COLO829 (cell line): ENCODE data around the gene SPIRE2.
A peak's percentile ranks its signal among the peaks of the same experiment; 100 is the strongest.
"Not testable (repeated sequence)": the region's sequence is repeated elsewhere in the genome, so short reads cannot be mapped to it uniquely, and the experiment has no call there.

Experiments used
- DNase-seq: peaks from one replicate; pipeline ENCODE4 v3.0.0; 2012; ENCODE audit warnings: low spot score

SPIRE2 gene, protein sequence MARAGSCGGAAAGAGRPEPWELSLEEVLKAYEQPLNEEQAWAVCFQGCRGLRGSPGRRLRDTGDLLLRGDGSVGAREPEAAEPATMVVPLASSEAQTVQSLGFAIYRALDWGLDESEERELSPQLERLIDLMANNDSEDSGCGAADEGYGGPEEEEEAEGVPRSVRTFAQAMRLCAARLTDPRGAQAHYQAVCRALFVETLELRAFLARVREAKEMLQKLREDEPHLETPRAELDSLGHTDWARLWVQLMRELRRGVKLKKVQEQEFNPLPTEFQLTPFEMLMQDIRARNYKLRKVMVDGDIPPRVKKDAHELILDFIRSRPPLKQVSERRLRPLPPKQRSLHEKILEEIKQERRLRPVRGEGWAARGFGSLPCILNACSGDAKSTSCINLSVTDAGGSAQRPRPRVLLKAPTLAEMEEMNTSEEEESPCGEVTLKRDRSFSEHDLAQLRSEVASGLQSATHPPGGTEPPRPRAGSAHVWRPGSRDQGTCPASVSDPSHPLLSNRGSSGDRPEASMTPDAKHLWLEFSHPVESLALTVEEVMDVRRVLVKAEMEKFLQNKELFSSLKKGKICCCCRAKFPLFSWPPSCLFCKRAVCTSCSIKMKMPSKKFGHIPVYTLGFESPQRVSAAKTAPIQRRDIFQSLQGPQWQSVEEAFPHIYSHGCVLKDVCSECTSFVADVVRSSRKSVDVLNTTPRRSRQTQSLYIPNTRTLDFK

DNA sequence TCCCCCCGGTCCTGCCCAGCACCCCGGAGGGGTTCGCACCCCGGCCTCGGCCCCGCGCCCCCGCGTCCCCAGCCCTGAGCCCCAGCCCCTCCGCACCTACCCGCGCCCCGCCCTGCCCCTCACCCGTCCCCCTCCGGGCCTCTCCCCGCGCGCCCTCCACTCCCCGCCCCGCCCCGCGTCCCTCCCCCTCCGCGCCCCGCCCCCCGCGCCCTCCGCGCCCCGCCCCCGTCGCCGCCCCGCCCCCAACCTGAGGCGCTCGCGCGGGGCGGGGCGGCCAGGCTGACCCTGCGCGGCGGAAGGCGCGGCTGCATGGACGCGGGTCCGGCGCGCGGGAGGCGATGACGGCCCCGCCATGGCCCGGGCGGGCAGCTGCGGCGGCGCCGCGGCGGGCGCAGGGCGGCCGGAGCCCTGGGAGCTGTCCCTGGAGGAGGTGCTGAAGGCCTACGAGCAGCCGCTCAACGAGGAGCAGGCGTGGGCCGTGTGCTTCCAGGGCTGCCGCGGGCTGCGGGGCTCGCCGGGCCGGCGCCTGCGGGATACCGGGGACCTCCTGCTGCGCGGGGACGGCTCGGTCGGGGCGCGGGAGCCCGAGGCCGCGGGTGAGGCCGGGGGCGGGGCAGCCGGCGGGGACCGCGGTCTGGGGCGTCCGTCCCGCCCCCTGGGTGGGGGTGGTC lies at the start of gene SPIRE2:
SPIRE2 (plus strand) TSS at position 277 of the 671 bp plus-strand sequence; CDS start at position 353, 76 bp downstream.
- peak; percentile 9 for DNase-seq

DNA sequence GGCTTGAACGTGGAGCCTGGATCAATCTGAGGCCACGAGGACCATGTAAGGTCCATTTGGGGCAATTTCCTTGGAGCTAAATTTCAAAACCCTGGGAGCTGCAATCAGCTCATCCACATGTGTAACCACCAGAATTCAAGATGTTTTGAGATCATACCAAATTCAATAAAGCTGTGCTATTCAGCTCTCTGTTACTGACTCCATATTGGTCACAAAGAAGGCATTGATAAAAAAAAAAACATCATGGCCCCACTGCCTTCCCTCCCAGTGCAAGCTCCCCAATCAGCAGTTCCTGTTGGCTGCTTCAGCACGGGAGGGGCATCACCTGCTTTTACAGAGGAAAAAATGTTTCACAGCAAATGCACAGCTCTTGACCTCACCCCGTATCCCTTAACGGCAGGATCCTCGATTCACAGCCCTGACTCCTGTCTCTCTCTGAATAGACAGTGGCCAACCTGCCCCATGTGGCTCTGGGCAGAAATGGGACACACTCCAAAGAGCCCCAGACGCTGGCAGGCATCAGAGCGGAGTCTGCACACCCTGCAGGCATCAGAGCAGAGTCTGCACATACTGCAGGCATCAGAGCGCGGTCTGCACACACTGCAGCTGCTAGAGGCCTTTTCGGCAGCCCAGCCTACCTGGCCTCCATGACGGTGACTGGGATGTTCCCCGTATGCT lies 48.9 kb upstream of the SPIRE2 start:
- DNase-seq = peak; percentile 30

DNA sequence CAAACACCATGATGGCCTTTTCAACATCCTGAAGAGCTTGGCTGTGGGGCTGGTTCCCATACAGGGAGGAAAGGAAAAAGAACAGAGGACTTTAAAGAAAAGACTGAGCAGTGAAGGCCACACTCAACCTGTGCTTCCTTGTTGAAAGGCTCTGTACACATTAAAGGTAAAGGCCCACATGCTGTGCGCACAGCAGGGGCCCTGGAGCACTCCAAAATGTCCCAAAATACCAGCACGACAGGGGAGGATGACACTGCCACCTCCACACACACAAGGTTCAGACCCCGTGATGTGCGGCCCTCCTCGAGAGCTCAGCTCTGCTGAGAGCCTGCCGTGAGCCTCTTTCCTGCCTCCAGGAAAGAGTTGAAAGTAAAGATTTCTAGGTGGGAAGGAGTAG lies 48.4 kb upstream of the SPIRE2 start:
- no peak for DNase-seq

DNA sequence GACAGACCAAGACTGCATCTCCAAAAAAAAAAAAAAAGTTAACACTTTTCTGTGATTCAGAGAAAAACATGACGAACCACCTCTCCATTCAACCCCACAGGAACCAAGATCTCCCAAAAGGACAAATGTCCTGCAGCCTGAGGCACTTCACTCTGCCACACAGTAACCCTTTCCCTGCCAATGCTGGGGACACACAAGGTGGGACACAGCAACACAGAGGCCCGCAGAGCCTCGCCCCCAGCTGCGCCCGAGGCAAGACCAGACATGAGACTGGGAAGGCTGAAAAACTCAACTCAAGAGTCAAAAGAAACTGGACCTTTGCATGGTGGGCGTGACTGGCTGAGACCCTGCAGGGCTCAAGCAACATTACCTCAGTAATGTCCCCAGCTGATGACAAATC lies 45.8 kb upstream of the SPIRE2 start:
- DNase-seq = no peak

DNA sequence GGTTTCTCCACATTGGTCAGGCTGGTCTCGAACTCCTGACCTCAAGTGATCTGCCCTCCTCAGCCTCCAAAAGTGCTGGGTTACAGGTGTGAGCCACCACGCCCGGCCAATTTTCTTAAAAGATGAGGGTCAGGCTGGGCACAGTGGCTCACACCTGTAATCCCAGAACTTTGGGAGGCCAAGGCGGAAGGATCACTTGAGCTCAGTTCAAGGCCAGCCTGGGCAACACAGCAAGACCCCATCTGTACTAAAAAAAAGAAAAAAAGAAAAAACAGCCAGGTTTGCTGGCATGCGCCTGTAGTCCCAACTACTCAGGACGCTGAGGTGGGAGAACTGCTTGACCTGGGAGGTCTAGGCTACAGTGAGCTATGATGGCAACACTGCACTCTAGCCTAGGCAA lies 44.3 kb upstream of the SPIRE2 start:
- not testable (repeated sequence) for DNase-seq

DNA sequence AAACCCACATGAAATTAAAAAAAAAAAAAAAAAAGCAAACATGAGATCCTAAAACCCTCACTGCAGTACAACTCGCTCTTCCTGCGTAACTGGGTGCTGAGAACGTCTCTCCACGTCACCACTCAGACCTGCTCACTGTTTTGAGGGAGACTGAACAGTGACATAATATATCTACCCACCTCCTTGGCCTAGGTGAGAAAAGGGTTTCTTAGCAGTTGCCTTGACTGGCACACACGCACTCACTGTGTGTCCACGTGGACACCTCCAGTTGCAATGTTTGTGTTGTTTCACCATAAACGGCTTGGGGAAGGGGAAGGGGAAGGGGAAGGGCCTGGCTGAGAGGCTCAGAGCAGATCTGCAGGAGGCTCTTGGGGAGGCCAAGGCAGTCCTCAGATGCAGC lies 43.9 kb upstream of the SPIRE2 start:
- no peak for DNase-seq

DNA sequence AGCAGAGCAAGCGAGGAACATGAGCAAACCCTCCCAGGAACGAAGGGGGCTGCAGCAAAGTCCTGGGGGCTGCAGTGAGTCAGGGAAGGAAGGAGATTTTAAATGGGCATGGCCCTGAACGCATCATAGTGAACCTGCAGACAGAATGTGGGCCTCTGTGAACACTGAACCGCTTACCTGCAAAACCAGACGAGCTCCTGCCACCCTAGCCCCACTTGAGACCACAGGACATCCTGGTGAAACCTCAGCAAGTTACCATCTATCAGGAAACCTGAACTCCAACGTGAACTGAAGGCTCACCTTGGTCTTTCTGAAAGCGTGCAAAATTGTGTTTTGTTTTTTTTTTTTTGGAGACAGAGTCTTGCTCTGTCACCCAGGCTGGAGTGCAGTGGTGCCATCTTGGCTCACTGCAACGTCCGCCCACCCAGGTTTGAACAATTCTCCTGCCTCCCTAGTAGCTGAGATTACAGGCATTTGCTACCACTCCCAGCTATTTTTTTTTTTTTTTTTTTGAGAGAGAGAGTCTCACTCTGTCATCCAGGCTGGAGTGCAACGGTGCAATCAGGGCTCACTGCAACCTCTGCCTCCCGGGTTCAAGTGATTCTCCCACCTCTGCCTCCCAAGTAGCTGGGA lies 42.6 kb upstream of the SPIRE2 start:
- no peak for DNase-seq

DNA sequence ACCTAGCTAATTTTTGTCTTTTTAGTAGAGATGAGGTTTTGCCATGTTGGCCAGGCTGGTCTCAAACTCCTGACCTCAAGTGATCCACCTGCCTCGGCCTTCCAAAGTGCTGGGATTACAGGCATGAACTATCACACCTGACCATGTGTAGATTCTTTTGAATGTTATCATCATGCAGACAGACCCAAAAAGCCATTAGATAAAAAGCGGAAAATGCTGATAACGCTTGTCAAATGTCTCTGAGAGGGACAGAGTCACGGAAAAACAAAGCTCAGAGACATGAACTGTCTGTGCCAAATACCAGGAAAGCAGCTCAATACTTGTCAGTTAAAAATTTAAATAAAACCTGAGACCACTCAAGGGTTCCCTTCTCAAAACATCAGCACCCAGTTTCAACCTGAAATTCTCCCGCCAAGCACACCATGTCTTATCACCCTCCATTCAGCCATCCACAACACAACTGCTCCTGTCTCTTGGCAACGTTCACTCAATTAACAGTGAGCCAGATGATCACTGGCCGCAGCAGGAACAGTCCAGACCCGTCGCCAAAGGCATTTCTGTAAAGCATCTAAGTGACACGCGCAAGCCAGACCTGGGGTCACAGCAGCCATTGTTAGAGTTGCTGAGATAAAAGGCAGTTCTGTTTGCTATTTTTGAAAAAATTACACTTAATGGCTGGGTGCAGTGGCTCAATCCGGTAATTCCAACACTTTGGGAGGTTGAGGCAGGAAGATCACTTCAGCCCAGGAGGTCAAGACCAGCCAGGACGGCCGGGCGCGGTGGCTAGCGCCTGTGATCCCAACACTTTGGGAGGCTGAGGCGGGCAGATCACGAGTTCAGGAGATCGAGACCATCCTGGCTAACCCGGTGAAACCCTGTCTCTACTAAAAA lies 41.6 kb upstream of the SPIRE2 start:
- DNase-seq = no peak

DNA sequence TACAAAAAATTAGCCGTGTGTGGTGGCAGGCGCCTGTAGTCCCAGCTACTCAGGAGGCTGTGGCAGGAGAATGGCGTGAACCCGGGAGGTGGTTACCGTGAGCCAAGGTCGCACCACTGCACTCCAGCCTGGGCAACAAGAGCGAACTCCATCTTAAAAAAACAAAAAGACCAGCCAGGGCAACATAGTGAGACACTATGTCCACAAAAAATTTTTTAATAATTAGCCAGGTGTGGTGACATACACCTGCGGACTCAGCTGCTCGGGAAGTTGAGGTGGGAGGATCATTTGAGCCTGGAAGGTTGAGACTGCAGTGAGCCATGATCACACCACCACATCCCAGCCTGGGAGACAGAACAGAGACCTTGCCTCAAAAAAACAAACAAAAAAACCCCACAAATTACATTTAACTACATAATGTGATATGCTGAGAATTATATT lies 40.9 kb upstream of the SPIRE2 start:
- DNase-seq = no peak

DNA sequence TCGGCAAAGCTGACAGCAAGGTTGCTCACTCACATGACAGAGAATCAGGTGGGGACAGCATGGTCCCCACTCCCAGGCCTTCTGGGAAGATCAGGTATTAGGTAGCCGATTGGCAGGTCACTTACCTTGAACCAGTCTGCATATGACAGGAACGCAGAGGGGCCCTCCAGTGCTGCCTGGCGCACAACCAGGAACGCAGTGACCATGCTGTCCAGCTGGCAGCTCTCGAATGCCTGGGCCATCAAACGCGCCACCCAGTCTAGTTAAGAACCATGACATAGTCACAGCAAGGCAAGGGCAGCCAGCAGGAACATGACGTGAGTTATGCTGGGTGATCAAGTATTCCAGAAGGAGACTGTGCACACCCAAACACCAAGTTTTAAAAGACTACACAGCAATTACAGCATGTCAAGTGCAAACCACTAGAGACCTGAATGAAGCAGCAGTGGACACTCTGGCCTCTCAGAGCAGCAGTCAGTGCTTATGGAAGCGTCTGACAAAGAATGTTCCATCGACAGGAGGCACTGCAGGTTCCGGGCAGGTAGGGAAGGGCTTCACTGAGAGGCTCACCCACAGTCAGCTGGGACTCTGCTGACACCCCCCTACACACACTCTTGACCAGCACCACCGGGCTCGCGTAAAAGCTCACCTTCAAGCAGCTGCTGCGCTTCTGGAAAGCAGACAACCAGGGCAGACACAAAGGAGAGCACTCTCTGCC lies 36.8 kb upstream of the SPIRE2 start:
- DNase-seq = no peak

DNA sequence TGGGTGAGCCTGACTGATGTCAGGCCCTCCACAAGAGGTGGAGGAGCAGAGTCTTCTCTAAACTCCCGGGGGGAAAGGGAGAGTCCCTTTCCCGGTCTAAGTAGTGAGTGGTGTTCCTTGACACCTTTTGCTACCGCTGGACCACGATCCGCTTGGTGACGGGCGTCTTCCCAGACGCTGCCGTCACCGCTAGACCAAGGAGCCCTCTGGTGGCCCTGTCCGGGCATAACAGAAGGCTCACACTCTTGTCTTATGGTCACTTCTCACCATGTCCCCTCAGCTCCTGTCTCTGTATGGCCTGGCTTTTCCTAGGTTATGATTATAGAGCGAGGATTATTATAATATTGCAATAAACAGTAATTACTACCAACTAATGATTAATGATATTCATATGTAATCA lies 35.2 kb upstream of the SPIRE2 start:
- not testable (repeated sequence) for DNase-seq

DNA sequence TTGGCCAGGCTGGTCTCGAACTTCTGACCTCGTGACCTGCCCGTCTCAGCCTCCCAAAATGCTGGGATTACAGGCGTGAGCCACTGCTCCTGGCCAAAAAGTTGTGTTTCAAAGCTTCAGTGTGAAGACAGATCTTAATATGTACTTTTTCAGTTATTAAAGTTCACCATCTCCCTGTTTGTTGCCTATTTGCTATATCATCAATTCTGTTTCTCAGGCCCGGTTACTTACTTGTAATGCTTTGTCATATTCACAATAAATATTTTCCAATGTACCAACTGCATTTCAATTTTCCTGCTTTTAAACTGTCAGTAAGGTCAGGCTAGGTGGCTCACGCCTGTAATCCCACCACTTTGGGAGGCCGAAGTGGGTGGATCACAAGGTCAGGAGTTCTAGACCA lies 34.3 kb upstream of the SPIRE2 start:
- no peak for DNase-seq

DNA sequence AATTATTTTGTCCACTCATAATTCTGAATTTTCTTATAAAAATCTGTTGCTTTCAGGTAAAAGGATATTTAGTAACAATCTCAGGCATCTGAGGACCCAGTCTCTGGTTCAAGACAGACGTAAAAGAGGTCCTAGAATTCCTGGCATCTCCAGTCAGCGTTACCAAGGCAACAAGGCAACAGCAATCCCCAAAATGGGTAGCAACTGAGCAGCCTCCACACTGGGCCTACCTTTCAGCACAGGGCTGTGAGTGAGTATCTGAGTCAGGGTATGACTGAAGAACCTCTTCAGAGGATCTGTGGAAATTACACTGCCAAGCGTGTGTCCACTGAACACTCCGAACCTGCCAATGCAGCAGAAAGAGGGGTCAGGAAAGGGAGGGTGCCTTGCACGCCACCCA lies 32.6 kb upstream of the SPIRE2 start:
- no peak for DNase-seq

DNA sequence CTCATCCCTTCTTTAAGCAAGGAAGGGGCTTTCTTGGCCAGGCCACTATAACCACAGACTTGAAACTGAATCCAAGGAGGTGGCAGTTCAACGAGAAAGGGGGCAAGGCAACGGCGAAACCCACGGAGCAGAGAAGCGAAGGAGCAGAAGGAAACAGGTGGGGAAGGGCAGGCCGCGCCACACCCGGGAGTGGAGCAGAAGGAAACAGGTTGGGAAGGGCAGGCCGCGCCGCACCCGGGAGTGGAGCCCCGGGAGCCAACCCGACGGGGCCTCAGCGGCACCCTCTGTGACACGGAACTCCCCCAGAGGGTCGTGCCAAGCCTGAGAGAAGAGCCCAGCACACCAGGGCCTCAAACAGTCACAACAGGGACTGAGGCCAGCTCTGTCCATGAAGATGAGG lies 32.2 kb upstream of the SPIRE2 start:
- no peak for DNase-seq

DNA sequence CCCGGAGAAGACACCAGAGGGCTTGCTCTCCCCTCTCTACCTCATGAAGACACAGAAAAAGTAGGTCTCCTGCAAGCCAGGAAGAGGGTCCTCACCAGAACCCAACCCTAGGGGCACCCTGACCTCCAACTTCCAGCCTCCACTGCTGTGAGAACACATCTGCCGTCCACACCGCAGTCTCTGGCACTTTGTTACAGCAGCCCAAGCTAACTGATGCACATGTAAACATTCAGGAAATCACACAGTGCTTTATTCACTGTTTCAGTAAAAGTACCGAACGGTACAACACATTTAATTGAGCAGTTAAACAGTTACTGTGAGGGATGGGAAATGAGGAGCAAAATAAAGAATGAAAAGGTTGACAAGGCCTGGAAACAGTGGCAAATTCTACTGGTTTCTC lies 30.1 kb upstream of the SPIRE2 start:
- no peak for DNase-seq

DNA sequence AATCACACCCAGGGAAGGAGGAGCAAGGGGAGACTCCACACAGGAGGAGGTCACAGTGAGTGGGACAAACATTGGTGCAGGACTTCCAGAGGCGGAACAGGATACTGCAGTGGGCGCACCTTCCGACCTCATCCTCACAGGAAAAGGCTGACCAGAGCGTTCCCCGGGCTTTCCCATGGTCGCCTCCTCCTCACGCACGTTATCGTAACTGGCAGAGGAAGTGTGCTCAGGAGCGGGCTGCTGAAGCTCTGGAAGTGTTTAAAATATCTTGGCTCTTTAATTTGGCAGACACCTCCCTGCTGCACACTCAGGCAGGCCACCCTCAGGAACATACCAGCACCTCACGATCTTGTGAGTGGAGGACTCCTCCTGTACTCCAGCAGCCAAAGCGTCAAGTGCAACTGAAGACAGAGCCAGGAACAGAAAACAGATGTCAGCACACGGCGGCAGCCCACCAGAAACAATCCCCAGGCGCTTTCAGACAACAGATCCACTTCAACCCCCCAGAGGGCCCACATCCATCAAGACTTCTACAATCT lies 29.4 kb upstream of the SPIRE2 start:
- no peak for DNase-seq

DNA sequence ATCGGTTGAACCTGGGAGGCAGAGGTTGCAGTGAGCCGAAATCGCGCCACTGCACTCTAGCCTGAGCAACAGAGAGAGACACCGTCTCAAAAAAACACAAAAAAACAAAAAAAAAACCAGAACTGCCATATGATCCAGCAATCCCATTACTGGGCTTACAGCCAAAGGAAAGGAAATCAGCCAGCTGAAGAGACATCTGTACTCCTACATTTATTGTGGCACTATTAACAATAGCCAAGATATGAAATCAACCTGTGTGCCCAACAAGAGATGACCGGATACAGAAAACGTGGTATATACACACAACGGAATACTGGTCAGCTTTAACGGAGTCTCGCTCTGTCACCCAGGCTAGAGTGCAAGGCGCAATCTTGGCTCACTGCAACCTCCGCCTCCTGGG lies 26.5 kb upstream of the SPIRE2 start:
- DNase-seq = no peak

DNA sequence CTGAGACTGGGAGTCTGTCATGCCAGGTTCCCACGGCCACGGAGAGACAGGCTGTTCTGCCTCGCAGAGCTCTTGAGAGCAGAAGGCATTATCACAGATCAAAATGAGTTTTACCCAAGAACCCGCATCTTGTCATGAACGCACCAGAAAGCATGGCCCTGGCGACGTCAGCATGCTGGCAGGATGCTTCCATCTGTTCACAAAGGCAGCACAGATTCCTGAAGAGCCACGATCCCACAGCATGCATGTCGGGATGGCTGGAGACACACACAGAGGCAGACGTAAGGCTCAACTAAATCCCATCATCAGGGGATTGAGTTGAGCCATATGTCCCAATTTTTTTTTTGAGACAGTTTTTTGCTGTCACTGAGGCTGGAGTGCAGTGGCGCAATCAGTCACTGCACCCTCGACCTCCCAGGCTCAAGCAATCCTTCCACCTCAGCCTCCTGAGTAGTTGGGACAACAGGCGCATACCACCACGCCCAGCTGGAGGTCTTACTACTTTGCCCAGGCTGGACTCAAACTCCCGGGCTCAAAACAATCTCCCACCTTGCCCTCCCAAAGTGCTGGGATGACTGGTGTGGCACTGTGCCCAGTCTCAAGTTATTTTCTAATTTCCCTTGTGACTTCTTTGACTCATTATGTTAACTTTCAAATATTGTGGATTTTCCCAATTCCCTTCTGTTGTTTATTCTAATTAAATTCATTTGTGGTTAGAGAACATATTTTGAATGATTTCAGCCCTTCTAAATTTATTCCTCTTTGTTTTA lies 23.0 kb upstream of the SPIRE2 start:
- no peak for DNase-seq

DNA sequence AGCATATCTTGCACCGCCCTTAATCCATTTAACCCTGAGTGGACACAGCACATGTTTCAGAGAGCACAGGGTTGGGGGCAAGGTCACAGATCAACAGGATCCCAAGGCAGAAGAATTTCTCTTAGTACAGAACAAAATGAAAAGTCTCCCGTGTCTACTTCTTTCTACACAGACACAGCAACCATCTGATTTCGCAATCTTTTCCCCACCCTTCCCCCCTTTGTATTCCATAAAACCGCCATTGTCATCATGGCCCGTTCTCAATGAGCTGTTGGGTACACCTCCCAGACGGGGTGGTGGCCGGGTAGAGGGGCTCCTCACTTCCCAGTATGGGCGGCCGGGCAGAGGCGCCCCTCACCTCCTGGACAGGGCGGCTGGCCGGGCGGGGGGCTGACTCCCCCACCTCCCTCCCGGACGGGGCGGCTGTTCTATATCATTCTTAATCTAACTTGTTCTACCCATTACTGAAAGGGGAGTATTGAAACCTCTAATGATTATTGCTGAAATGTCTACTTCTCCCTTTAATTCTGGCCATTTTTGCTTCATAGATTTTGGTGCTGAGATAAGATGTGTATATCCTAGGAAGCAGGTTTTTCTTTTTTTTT lies 21.6 kb upstream of the SPIRE2 start:
- DNase-seq = not testable (repeated sequence)
